ENCODE results near the gene PPP1R26.
"Not testable (repeated sequence)": the region's sequence is repeated elsewhere in the genome, so short reads cannot be mapped to it uniquely, and the experiment has no call there.

Gene PPP1R26

GRCh38 chr9:135439916-135440315 is 39.7 kb upstream of the PPP1R26 start:
- H3K9ac ChIP-seq (ENCODE audit: low read length): no peak overlapping the region
- H3K36me3 ChIP-seq (ENCODE audit: low read length): no peaks in the 10 kb centered on the region
- no peak overlapping the region for H3K4me3 ChIP-seq (ENCODE audit: insufficient read depth, low read length, poor library complexity, severe bottlenecking)
- H3K9me2 ChIP-seq (replicated peaks; ENCODE audit: insufficient read depth, low read length): no peaks in the 10 kb centered on the region
- H3K27me3 ChIP-seq (ENCODE audit: low read length): no peaks in the 10 kb centered on the region; the same call in 1 of the 2 replicates
- no peaks in the 10 kb centered on the region for H3K9me3 ChIP-seq (ENCODE audit: insufficient read depth, low read length)
- H3F3A ChIP-seq (ENCODE audit: insufficient read depth): no peaks in the 10 kb centered on the region
- no peak overlapping the region for H2AFZ ChIP-seq (ENCODE audit: low read depth, low read length, severe bottlenecking)
- H4K20me1 ChIP-seq (ENCODE audit: low read depth, low read length): no peaks in the 10 kb centered on the region
- TF ChIP-seq CTCF (IDR thresholded peaks at IDR 0.05; ENCODE audit: insufficient read depth, low read length, poor library complexity, severe bottlenecking) (no peak), EZH2phosphoT487 (conservative IDR thresholded peaks at IDR 0.05; ENCODE audit: low read length) (no peak)
- H3K4me2 ChIP-seq (ENCODE audit: low read depth, low read length, poor library complexity, severe bottlenecking): no peak overlapping the region
- no peaks in the 10 kb centered on the region for H3K79me2 ChIP-seq (ENCODE audit: insufficient read depth, low read length)
- H3K27ac ChIP-seq (ENCODE audit: low read depth, low read length): no peak overlapping the region

GRCh38 chr9:135440620-135441019 is 39.0 kb upstream of the PPP1R26 start:
- Histone ChIP-seq H3K9ac (ENCODE audit: low read length) (no peak overlapping the region), H3K9me2 (replicated peaks; ENCODE audit: insufficient read depth, low read length) (no peaks in the 10 kb centered on the region), H3K27ac (ENCODE audit: low read depth, low read length) (no peak overlapping the region), H3K27me3 (ENCODE audit: low read length) (no peaks in the 10 kb centered on the region; the same call in 1 of the 2 replicates), H3K36me3 (ENCODE audit: low read length) (no peaks in the 10 kb centered on the region), H3F3A (ENCODE audit: insufficient read depth) (no peaks in the 10 kb centered on the region), H3K4me2 (ENCODE audit: low read depth, low read length, poor library complexity, severe bottlenecking) (no peak overlapping the region), H3K9me3 (ENCODE audit: insufficient read depth, low read length) (no peaks in the 10 kb centered on the region), H2AFZ (ENCODE audit: low read depth, low read length, severe bottlenecking) (no peak overlapping the region), H3K79me2 (ENCODE audit: insufficient read depth, low read length) (no peaks in the 10 kb centered on the region), H4K20me1 (ENCODE audit: low read depth, low read length) (no peaks in the 10 kb centered on the region), H3K4me3 (ENCODE audit: insufficient read depth, low read length, poor library complexity, severe bottlenecking) (no peak overlapping the region)
- no peak for TF ChIP-seq EZH2phosphoT487 (conservative IDR thresholded peaks at IDR 0.05; ENCODE audit: low read length)

- not testable (repeated sequence) for H3K9me2 ChIP-seq (replicated peaks; ENCODE audit: insufficient read depth, low read length); H3K9ac ChIP-seq (ENCODE audit: low read length); H3K9me3 ChIP-seq (ENCODE audit: insufficient read depth, low read length); H4K20me1 ChIP-seq (ENCODE audit: low read depth, low read length); H3K27me3 ChIP-seq (ENCODE audit: low read length); H2AFZ ChIP-seq (ENCODE audit: low read depth, low read length, severe bottlenecking); H3K4me2 ChIP-seq (ENCODE audit: low read depth, low read length, poor library complexity, severe bottlenecking); H3K4me3 ChIP-seq (ENCODE audit: insufficient read depth, low read length, poor library complexity, severe bottlenecking); H3K36me3 ChIP-seq (ENCODE audit: low read length); H3F3A ChIP-seq (ENCODE audit: insufficient read depth); H3K79me2 ChIP-seq (ENCODE audit: insufficient read depth, low read length); H3K27ac ChIP-seq (ENCODE audit: low read depth, low read length)
Measured at GRCh38 chr9:135441105-135442071, 38.2 kb upstream of the PPP1R26 start.

GRCh38 chr9:135442075-135442474 is 37.5 kb upstream of the PPP1R26 start:
- H3K4me3 ChIP-seq (ENCODE audit: insufficient read depth, low read length, poor library complexity, severe bottlenecking): no peak overlapping the region
- H3K36me3 ChIP-seq (ENCODE audit: low read length): no peaks in the 10 kb centered on the region
- no peaks in the 10 kb centered on the region for H3K9me3 ChIP-seq (ENCODE audit: insufficient read depth, low read length)
- no peaks in the 10 kb centered on the region for H4K20me1 ChIP-seq (ENCODE audit: low read depth, low read length)
- H3K27ac ChIP-seq (ENCODE audit: low read depth, low read length): no peak overlapping the region
- H3K27me3 ChIP-seq (ENCODE audit: low read length): no peaks in the 10 kb centered on the region
- no peaks in the 10 kb centered on the region for H3F3A ChIP-seq (ENCODE audit: insufficient read depth)
- no peak overlapping the region for H3K4me2 ChIP-seq (ENCODE audit: low read depth, low read length, poor library complexity, severe bottlenecking)
- no peaks in the 10 kb centered on the region for H3K9me2 ChIP-seq (replicated peaks; ENCODE audit: insufficient read depth, low read length)
- H3K9ac ChIP-seq (ENCODE audit: low read length): no peak overlapping the region
- no peak overlapping the region for H2AFZ ChIP-seq (ENCODE audit: low read depth, low read length, severe bottlenecking)
- H3K79me2 ChIP-seq (ENCODE audit: insufficient read depth, low read length): no peaks in the 10 kb centered on the region
- no peak for TF ChIP-seq EZH2phosphoT487 (conservative IDR thresholded peaks at IDR 0.05; ENCODE audit: low read length)
- TF ChIP-seq CTCF (IDR thresholded peaks at IDR 0.05; ENCODE audit: insufficient read depth, low read length, poor library complexity, severe bottlenecking): no peak
